Measurements from ENCODE around the gene PLAAT3. TPM values are rescaled to one million over a fixed set of nuclear protein-coding genes. Genes with fewer than 3 reads are reported as not detected.
A peak's percentile ranks its signal among the peaks of the same experiment; 100 is the strongest.
"Not testable (repeated sequence)": the region's sequence is repeated elsewhere in the genome, so short reads cannot be mapped to it uniquely, and the experiment has no call there.

The PLAAT3 gene
- total RNA-seq, 2 donors from 2014 or later = 22.6 to 55.0 TPM

DNA sequence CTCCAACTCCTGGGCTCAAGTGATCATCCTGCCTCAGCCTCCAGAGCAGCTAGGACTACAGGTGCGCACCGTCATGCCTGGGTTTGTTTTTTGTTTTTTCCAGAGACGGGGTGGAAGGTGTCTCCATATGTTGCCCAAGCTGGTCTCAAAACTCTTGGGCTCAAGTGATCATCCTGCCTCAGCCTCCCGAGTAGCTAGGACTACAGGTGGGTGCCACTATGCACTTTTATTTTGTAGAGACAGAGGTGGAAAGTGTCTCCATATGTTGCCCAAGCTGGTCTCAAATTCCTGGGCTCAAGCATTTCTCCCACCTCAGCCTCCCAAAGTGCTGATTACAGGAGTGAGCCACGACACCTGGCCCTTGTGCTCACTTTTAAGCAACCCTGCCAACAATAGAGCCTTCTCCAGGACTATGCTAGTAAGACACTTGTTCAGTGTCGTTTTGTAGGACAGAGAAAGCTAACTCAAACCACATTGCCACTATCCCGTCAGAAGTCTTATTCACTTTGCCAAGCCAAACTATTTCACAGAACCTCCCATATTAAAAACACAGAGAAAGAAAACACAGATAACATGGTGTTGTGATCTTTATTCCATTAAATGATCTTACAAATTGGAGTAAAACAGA is 9.4 kb upstream of the PLAAT3 start:
- peak in 1 of 4 donors; percentile 42 for DNase-seq

DNA sequence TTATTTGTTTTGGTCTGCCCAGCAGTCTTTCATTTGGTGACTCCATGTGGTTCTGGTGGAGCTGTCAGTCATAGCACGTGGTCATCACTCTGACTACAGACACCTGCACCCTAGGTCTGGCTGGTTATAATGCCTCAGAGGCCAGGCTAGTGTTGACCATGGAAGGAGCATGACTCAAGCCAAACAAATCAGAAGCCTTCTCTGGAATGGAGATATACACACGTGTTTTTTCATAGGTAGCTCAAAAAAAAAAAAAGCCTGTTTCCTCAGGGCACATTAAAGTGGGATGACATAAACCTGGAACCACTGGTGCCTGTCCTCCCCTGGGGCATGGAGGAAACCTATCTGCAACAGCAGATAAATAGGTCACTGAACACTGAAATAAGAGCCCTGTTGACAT is 8.1 kb upstream of the PLAAT3 start:
- no peak overlapping the region for H3K27ac ChIP-seq
- peak; percentile 40 to 64 (median 57) for DNase-seq

More for the DNA sequence above, 9.4 kb upstream of the PLAAT3 start:
- Histone ChIP-seq H3K27me3 (no peaks in the 10 kb centered on the region), H3K9me3 (no peaks in the 10 kb centered on the region), H3K27ac (no peak overlapping the region), H3K4me1 (peaks cover 20% of the 10 kb centered on the region), H3K4me3 (no peak overlapping the region), H3K36me3 (replicated peaks in 1 of 2; ENCODE audit: insufficient read depth in 1 of 2, low read depth in 2 of 2) (peaks cover 0 to 2% of the 10 kb centered on the region in 2 donors)
- 35 to 40% methylated on average over 7 of the region's 7 CpGs for WGBS, 2 donors
- peak; percentile 9 for ATAC-seq
- intact Hi-C loops (cut with DNase I) = no loop called here
- TF ChIP-seq POLR2A (IDR thresholded peaks at IDR 0.05) = no peak
- TF ChIP-seq, protein P1, sequence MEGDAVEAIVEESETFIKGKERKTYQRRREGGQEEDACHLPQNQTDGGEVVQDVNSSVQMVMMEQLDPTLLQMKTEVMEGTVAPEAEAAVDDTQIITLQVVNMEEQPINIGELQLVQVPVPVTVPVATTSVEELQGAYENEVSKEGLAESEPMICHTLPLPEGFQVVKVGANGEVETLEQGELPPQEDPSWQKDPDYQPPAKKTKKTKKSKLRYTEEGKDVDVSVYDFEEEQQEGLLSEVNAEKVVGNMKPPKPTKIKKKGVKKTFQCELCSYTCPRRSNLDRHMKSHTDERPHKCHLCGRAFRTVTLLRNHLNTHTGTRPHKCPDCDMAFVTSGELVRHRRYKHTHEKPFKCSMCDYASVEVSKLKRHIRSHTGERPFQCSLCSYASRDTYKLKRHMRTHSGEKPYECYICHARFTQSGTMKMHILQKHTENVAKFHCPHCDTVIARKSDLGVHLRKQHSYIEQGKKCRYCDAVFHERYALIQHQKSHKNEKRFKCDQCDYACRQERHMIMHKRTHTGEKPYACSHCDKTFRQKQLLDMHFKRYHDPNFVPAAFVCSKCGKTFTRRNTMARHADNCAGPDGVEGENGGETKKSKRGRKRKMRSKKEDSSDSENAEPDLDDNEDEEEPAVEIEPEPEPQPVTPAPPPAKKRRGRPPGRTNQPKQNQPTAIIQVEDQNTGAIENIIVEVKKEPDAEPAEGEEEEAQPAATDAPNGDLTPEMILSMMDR (IDR thresholded peaks at IDR 0.05) = no peak

DNA sequence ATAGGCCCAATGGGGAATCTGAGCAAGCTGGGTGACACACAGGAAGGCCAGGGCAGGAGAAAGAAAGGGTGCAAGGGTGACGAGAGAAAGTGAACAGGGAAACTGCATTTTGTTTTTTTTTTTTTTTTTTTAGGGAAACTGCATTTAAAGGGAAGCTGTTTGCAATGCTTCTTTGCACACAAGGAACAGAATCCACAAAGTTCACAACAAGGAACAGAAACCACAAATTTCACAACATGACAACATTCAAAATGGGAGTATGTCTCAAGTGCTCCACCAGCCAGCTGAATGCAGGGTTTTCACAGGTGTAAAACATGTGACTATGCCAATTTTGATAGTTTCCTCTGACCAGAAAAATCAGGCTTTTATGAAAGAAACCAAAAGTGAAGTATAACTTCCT is 6.8 kb upstream of the PLAAT3 start:
- ATAC-seq (no peak), DNase-seq (peak in 1 of 4 donors; percentile 28)
- no peak for TF ChIP-seq POLR2A (IDR thresholded peaks at IDR 0.05)
- TF ChIP-seq, protein P1 (IDR thresholded peaks at IDR 0.05) = no peak
- Histone ChIP-seq H3K36me3 (replicated peaks in 1 of 2; ENCODE audit: insufficient read depth in 1 of 2, low read depth in 2 of 2) (no peaks in the 10 kb centered on the region), H3K4me1 (peaks cover 20% of the 10 kb centered on the region), H3K27me3 (no peaks in the 10 kb centered on the region), H3K9me3 (no peaks in the 10 kb centered on the region), H3K4me3 (no peak overlapping the region), H3K27ac (peak overlapping the region in 1 of 4 donors; percentile 42)
- intact Hi-C loops (cut with DNase I) = no loop called here
- WGBS, 2 donors = 50 to 90% methylated on average over 1 of the region's 1 CpG

More for the DNA sequence above, 8.1 kb upstream of the PLAAT3 start:
- TF ChIP-seq, protein P1 (IDR thresholded peaks at IDR 0.05) = no peak
- intact Hi-C loops (cut with DNase I) = no loop called here
- peak; percentile 89 for ATAC-seq
- H3K27me3 ChIP-seq = no peaks in the 10 kb centered on the region
- H3K36me3 ChIP-seq (replicated peaks in 1 of 2; ENCODE audit: insufficient read depth in 1 of 2, low read depth in 2 of 2) = no peaks in the 10 kb centered on the region
- 12 to 19% methylated on average over 2 of the region's 2 CpGs for WGBS, 2 donors
- H3K4me1 ChIP-seq = peaks cover 20% of the 10 kb centered on the region
- no peaks in the 10 kb centered on the region for H3K9me3 ChIP-seq
- no peak overlapping the region for H3K4me3 ChIP-seq

DNA sequence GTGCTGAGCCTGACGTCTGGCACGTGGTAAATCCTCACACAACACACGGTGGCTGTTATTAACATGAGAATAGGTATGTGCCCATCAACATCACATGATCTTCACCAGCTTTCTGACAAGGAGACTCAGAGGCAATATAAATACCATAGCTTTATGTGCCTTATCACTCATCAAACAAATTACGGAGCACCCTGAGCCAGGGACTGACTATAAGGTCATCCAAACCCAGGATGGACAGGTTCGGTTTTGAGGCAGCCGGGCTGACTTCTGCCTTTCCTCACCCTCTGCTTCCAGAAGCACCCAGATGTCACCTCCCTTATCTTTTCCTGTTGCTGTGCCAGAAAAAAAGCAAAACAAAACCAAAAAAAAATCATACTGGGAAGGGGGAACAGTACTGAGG is 5.7 kb upstream of the PLAAT3 start:
- DNase-seq = no peak
- no peak overlapping the region for H3K4me3 ChIP-seq
- TF ChIP-seq, protein P1 (IDR thresholded peaks at IDR 0.05) = no peak
- no peak for TF ChIP-seq POLR2A (IDR thresholded peaks at IDR 0.05)
- peaks cover 20% of the 10 kb centered on the region for H3K4me1 ChIP-seq
- no peak for ATAC-seq
- H3K27me3 ChIP-seq = no peaks in the 10 kb centered on the region
- no peaks in the 10 kb centered on the region for H3K9me3 ChIP-seq
- intact Hi-C loops (cut with DNase I) = no loop called here
- 14 to 30% methylated on average over 6 of the region's 6 CpGs for WGBS, 2 donors
- H3K36me3 ChIP-seq (replicated peaks in 1 of 2; ENCODE audit: insufficient read depth in 1 of 2, low read depth in 2 of 2) = no peaks in the 10 kb centered on the region
- no peak overlapping the region for H3K27ac ChIP-seq

DNA sequence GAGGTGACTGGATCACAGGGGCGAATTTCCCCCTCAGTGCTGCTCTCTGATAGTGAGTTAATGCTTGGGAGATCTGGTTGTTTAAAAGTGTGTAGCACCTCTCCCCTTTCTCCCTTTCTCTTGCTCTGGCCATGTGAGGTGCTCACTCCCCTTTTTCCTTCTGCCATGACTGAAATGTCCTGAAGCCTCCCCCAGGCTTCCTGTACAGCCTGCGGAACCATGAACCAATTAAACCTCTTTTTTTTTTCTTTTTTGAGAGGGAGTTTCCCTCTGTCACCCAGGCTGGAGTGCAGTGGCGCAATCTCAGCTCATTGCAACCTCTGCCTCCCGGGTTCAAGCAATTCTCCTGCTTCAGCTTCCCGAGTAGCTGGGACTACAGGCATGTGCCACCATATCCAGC is 3.5 kb upstream of the PLAAT3 start:
- H3K4me3 ChIP-seq; H3K9me3 ChIP-seq; H3K36me3 ChIP-seq (replicated peaks in 1 of 2; ENCODE audit: insufficient read depth in 1 of 2, low read depth in 2 of 2); ATAC-seq; H3K27me3 ChIP-seq; H3K27ac ChIP-seq; intact Hi-C loops (cut with DNase I); DNase-seq: not testable (repeated sequence)
- WGBS, 2 donors = 78 to 87% methylated on average over 5 of the region's 5 CpGs
- H3K4me1 ChIP-seq = peaks cover 11% of the 10 kb centered on the region
